GM19455 (cell line): ENCODE results near the gene DCDC1.

Experiments used
- ATAC-seq: cut with Tn5 transposase; IDR thresholded peaks from one replicate; pipeline ENCODE4 v1.9.1; 2021; ENCODE audit not compliant: unreplicated experiment

DCDC1 gene

DNA sequence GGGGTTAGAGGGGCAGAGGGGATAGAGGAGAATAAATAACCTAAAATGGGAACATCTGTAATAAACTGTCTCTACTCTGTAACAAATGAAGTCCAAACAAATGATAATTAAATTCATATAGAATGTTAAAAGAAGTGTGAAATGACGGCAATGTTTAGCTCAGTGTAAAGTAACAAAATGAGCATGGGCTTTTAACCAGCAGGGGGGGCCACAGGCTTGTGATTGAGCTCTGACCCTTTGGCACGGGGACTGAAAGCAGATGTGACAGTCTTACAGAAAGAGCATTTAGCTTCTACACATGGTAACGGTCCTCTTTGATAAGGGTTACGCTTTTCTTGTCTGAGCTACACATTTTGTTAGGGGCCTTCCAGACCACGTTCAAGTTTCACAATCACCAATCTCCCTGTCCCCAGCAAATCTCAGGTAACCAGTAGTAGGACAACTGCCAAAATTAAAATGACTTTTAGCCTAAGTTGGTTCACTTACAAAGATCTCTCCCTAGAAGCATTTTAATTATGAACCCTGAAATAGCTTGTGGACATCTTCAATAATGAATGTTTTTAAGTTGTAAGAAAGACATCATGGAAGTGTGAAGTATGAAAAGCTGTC lies 262.5 kb downstream of the DCDC1 start:
- ATAC-seq, result peak; percentile 91

DNA sequence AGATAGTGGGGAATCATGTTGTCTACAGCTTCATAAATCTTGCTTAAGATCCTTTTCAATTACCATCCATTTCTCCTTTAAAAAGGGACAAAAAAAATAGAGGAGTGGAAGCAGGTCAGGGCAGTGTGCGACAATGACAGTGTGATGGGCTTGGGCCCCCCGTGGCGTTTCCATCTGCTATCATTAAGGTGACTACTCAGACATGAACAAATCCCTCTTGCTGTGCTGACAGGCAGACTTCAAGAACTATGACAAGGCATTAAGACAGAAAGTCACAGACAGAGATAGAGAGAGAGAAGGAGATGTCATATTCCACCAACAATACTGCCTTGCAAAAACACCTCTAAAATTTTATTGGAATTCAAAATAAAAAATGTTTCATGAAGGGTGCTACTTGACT lies 263.2 kb downstream of the DCDC1 start:
- ATAC-seq, result peak; percentile 9

DNA sequence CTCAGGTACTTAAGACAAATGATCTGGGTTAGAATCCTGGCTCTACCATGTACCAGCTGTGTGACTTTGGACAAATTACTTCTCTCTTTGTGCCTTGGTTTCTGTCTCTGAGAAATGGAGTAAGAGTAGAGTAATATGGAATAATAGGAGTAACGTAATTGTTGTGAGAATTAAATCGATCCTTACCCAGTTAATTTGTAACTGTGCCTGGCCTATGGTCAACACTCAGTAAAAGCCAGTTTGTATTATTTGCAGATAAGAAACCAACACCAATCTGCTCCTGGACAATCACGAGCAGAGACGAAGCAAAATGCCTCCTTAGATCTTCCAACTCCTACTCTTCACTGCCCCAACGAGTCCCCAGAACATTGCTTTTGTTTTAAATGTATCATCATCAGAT lies 266.7 kb downstream of the DCDC1 start:
- no peak for ATAC-seq

DNA sequence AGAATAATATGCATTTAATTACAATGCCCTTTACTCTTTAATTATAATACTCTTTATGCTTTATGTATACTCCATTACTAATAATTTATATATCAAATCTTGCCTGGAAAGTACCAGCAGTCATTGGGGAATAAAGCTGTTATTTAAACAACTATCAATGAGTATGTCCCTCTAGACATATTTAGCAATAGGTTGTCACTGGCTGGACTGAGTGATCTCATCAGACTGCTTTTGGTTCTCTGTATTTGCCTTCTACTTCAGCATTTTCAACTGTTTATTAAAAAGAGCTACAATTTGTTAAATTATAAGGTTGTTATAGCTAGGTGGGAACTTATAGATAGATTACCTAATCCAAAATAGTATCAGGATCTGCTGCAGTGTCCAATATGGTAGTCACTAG lies 267.2 kb downstream of the DCDC1 start:
- no peak for ATAC-seq

DNA sequence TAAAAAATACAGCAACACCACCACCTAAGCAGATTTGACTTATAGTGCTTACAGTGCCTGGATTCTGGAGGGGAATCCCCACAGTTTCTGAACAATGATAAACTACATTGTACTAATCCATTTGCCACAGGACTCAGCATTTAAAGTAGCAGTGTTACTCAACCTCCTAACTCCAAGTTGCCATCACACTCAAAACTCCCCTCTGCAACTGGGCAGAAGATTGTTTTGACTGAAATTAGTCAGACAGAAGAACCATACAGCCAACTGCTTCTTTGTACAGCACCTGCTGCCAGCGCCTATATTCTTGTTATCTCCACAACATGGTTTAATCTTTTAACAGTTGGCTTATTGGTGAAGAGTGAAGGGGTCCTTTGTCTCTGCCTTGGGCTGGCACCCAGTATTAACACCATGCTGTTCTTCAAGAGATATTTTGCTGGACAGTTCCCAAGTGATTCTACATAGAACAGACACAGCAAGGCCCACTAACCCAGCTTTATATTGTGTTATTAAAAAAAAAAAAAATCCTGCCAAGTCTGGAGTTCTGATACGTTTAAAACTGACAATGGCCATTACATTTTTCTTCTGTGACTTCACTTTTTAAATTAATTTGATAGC lies 273.2 kb downstream of the DCDC1 start:
- no peak for ATAC-seq

DNA sequence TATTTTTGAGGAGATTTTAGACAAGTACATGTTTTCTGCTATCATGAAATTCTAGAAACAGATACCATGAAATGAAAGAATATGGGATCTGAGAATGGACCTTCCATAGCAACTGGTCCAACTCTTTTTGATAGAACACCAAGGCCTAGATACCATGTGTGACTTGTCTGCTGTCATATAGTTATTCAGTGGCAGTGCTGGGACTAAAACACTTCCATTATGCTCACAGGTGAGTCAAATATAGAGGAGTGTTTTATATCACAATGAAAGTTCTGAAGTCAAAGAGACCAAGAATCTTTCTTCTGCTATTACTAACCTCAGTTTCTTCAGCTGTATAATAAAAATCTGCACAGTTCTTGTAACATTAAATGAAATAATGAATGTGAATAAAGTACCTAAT lies 276.9 kb downstream of the DCDC1 start:
- ATAC-seq, result no peak

DNA sequence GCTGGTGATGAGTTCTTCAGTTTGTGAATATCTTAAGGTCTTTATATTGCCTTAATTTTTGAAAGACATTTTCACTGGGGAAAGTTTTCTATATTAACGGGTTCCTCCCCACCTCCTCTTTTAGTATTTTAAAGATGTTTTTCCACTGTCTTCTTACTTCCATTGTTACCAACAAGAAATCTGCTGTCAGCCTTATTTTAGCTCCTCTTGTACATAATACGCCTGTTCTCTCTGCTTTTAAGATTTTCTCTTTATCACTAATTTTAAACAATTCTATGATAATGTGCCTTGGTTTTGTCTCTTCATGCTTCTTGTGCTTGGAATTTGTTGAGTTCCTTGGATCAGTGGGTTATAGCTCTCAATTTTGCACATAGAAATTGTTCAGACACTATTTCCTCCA lies 280.4 kb downstream of the DCDC1 start:
- no peak for ATAC-seq

DNA sequence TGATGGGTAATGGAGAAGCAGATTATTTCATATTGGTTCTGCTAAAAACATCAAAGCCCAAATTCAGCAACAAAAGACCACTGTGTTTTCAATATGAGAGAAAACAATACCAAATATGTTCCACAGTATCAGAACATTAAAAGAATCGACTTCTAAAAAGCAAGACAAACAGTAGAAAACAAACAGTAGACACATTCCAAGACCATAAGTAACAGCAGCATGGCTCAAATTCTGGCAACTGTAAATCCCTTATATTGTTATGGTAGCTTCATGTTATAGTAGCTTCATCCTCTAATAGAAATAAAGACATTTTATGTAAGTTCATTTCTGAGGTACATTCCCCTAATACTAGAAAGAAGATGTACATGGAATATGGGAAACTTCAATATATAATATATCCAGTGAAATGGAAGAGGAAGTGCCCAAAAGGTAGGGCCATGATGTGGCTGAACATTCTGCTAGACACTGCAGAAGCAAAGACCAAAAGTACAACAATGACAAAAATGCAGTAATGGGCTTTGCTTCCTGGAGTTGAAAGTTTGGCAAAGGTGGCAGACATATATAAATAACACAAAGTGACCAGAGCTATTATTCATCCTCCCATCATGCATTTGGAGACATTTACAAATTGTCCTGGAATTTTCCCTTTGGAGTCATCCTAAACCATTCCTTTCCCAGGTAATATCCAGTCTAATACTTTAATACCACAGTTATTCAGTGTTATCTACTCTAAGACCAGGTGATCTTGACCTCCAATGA lies 299.9 kb downstream of the DCDC1 start:
- ATAC-seq, result no peak

DNA sequence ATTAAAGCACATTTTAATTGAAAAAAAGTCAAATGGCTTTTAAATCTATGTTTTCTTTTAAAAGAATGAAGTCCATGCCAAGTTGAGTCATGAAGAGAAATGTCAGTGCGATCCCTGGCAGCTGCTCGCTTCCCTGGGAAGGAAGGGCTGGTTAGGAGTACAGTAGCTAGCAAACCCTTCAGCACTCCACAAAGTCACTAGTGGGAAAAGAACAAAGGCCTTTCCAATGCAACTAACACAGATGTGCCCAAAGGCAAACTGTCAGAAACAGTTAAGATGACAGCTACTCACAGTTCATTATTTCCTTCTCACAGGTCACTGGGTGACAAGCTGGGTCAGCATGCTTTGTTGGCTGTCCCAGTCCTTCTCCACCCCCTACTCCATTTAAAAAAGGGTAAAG lies 308.7 kb downstream of the DCDC1 start:
- no peak for ATAC-seq

DNA sequence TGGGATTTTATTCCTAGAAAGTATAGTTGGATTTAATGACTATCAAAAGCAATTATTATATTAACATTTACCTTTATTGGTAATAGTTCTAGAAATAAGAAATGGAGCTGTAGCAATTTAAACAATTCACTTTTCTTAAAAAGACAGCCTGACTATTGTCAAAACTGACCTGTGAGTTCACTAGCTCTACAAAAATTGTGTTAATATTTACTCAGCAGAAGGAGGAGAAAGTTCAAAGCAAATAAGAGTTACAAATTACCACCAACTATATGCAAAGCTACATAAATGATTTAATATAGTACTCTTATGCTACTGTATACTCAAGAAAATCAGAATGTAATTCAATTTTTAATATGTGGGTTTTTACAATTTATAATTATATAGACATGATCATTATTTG lies 310.0 kb downstream of the DCDC1 start:
- ATAC-seq, result no peak

DNA sequence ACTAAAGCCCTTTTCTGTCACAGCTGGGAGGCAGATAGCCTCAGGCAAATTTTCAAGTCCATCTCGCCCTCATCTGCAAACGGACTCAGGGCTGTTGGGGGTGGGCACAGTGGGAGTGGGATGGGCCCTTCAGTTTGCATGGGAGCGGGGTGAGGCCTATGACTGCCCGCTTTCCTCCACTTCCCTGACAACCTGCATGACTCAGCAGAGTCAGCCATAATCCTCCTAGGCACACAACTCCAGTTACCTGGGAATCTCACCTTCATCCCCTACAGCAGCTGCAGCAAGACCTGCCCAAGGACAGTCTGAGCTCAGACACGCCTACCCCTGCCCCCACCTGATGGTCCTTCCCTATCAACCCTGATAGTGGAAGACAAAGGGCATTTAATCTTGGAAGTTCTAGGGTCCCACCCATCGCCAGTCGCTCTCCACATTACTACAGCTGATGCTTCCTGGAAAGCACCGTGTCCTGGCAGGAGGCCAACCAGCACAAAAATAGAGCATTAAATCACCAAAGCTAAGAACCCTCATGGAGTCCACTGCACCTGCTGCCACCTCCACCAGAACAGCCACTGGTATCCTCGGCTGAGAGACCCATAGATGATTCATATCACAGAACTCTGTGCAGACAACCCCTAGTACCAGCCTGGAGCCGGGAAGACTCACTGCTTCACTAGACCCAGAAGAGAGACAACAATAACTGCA lies 319.3 kb downstream of the DCDC1 start:
- ATAC-seq, result no peak

DNA sequence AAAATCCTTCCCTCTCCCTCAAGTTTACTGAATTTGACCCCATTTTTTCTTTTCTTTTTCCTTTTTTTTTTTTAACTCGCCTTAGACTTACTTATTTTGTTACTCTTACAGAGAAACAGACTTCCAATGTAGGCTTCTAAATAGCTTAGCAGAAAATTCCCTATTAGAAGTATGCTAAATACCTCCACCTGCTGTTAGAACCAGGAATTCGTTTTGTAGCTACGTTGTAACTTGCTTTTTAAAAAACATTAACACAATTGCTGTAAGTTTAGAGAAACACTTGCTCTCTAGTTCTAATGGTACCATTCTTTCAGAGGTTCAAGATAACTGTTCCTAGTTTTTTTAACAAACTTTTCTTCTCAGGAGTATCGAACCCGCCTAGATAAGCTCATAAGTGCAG lies 324.2 kb downstream of the DCDC1 start:
- no peak for ATAC-seq

DNA sequence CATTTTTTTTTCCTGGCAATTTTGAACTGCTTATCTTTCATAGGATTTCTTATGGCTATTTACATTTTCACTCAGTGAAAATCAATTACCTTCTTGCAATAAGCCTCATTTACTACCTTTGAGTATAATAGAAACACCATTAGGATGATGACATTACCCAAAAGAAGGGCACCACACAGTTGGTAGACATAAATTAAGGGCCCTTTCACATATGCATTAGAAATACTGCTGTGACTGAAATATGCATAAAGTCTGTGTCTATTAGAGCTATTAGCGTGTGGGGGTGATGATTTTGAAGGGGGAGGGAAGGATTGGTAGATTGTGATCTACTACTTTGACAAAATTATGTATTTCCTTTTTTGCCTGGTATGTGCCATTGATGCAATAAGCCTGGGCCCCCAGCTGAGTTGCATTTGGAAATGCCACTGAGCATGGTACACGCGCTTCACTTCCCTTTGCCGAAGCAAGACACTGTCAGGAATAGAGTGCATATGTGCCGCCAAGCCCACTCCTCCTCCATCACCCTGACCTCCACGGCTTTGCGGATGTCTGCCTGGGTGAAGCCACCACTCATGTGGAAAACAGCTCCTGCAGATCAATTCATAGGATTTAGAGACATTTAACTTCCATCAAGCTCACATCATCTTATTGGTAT lies 339.3 kb downstream of the DCDC1 start:
- ATAC-seq, result no peak

DNA sequence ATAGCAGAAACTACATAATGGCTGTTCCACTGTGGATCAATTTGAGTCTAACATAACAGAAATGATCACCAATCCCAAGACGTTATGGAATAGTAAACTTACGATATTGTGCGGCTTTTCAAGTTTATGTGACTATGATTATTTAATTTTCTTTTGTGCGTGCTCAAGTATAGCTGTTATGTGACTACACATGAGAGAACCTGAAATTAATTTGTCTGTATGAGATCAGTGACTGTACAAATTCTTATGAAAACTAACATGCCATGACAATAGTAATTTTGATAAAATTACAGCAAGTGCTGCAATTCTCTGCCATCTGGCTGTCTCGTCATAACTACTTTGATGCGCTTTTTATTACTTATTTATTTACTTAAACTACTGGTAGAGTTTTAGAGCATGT lies 343.2 kb downstream of the DCDC1 start:
- no peak for ATAC-seq

DNA sequence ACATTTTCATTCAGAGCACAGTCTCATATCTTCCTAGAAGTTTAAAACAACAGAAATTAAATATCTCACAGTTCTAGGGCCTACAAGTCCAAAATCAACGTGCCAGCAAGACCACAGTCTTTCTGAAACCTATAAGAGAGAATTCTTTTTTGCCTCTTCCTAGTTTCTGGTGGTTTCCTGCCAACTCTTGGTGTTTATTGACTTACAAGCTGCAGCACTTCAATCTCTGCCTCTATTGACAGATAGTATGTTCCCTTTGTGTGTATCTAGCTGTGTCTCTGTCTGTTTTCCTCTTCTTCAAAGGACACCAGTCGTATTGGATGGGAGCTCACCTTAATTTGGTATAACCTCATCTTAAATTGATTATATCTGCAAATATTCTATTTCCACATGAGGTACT lies 347.5 kb downstream of the DCDC1 start:
- ATAC-seq, result no peak

DNA sequence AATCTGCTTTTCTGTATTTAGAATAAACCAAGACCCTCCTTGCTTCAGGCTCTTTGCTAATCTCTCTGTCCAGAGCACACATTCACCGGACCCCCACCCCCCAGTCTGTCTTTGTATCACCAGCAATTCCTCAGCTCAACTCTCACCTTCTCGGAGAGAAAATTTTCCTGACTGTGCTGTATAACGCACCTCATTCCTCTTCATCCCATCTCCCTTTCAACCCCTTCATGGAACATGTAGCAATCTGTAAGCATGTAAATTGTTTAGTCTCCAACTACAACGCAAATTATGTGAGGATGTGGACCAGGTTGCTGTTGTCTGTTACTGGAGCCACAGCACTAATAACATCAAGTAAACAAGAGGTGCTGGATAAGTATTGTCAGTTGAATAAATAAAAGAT lies 349.8 kb downstream of the DCDC1 start:
- ATAC-seq, result no peak

DNA sequence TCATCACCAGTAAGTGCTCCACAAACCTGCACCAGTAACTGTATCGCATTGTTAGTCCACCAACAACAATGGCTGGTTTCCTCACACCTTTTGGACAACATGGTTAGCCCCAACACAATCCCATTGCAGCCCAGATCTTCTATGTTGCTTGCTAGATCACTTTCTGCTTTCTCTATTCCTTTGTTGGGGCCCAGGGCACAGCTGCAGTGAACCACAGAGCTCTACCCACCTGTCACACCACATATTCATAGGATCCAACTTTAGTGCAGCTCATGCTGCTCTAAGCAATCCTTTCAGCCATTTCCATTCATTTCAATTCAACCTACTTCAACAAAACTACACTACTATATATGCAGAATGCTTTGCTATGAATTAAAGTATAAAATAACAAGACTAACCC lies 364.3 kb downstream of the DCDC1 start:
- no peak for ATAC-seq

DNA sequence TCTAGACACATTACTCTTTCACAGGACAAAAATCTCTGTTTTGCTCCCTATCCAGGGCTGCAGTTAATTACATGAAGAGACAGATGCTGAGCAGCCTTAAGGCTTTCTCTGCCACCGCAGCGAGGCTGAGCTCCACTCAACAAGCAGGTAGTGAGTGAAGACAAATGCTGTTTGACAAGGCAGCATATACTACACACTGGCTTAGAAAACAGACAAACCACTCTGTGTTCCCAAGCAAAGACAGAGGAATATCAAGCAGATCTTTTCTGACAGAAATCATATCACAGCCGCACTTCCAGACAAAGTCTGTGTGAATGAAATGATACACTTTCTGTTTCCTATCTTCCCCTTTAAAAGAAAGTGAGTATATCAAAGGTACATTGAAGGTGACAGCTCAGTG lies 368.1 kb downstream of the DCDC1 start:
- no peak for ATAC-seq

DNA sequence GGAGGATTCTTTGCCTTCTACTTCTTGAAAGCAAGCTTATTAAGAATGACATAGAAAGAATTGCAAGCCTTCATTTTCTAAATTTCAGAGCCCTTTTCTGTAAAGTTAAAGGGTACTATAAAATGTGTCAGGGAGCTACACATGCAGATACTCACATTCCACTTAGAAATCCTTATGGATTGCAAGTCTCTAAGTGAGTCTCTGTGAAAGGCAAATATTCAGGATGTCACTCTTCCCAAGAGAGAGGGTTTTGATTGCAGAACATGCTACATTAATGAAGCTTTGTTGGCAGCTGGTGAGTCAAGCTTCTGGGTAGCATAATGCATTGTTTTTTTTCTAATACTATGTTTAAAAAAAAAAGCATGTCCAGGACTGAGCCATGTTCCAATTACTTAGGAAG lies 369.2 kb downstream of the DCDC1 start:
- ATAC-seq, result no peak

DNA sequence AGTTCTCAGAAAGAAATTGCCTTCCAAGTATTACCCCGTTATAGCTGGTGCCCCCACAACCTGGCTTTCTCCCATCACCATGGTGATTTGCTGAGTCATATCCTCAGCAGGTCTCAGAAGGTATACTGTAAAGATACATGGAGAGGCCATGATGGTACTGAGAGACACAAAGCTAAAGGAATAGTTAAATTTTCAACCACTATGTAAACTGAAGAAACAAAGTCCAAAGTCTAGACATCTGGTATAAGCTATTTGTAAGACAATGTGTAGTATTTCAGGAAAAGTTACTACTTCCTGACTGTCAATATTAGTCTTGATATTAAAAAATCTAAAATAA lies 377.1 kb downstream of the DCDC1 start:
- no peak for ATAC-seq

DNA sequence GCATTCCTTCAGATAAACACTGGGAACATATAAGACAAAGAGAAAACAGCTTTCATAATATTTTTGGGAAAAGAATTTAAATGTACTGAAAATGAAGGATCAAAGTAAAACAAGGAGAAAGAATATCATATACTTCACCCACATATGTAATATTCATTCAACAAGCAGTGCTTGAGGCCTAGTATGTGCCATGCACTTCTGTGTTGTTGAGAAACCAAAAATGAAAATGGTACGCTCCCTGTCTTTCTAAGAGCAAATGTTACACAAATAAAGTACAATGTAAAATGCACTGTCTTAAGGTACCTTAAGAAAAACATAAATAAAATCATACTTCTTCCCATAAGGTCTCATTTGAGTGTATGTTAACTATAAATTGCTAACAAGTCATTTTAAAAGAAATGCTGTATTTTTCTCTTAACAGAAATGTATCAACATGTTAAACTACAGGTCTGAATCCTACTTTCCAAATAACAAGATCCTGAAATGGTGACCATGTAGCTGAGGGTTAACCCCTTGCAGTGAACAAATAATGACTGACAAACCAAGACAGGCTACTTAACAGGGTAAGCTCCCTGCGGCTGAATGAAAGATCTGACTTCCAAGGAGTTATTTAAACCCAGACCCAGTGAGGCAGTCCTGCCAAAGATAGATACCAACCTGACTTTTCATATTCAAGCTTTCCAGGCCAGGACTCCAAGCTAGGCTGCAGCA lies 377.6 kb downstream of the DCDC1 start:
- no peak for ATAC-seq
